Measurements from ENCODE around the gene PABPN1L. TPM values are rescaled to one million over a fixed set of nuclear protein-coding genes. Genes with fewer than 3 reads are reported as not detected.

PABPN1L gene
- total and polyA plus RNA-seq, 10 of the 15 experiments (the other 5 are each of a cell fraction or from before 2014, with no cell fraction given): not detected

GRCh38 chr16:88821168-88821850, 45.2 kb downstream of the PABPN1L start:
- Histone ChIP-seq H3K4me2 (ENCODE audit: control insufficient read depth, insufficient read depth) (no peak overlapping the region), H3K79me2 (ENCODE audit: control insufficient read depth, insufficient read depth, low read length) (no peaks in the 10 kb centered on the region), H3K4me1 (ENCODE audit: control insufficient read depth, insufficient read depth, low read length) (no peaks in the 10 kb centered on the region), H3K4me3 (no peak overlapping the region), H3K9me3 (replicated peaks; ENCODE audit: control insufficient read depth, insufficient read depth, low read length) (no peaks in the 10 kb centered on the region), H3K27ac (ENCODE audit: control insufficient read depth, insufficient read depth) (no peak overlapping the region), H2AFZ (ENCODE audit: control insufficient read depth, low read depth, low read length) (no peak overlapping the region), H3K9ac (ENCODE audit: control insufficient read depth, insufficient read depth, low read length) (no peak overlapping the region), H4K20me1 (ENCODE audit: control insufficient read depth, insufficient read depth) (no peaks in the 10 kb centered on the region), H3K27me3 (replicated peaks in 1 of 2; ENCODE audit: control insufficient read depth in 2 of 2, insufficient read depth in 2 of 2, low read length in 1 of 2) (no peaks in the 10 kb centered on the region), H3K36me3 (ENCODE audit: control insufficient read depth in 2 of 2, insufficient read depth in 2 of 2, low read length in 1 of 2) (no peaks in the 10 kb centered on the region)
- CTCF ChIA-PET: no interaction called here
- in situ Hi-C loops (cut with MboI) (loop anchor here (5.0 kb wide), 1 partner anchor 346 kb away; no protein-coding TSS in a partner anchor), intact Hi-C loops (cut with micrococcal nuclease; ENCODE audit: unreplicated experiment) (no loop called here)
- TF ChIP-seq TBL1XR1 (IDR thresholded peaks at IDR 0.05; ENCODE audit: low read depth, low read length) (no peak), CUX1 (IDR thresholded peaks at IDR 0.05; ENCODE audit: insufficient replicate concordance, low read depth, low read length) (no peak), MTA2 (IDR thresholded peaks at IDR 0.05; ENCODE audit: low read depth) (no peak), SREBF1 (IDR thresholded peaks at IDR 0.05; ENCODE audit: low read length) (no peak), RB1 (IDR thresholded peaks at IDR 0.05; ENCODE audit: borderline replicate concordance) (no peak), SREBF2 (IDR thresholded peaks at IDR 0.05; ENCODE audit: low read length) (no peak), CREB1 (IDR thresholded peaks at IDR 0.05; ENCODE audit: low read depth) (no peak), ZNF384 (IDR thresholded peaks at IDR 0.05; ENCODE audit: borderline replicate concordance, low read depth, low read length) (no peak), JUNB (IDR thresholded peaks at IDR 0.05) (no peak)
- POLR2A ChIA-PET: no interaction called here
- SMC1A ChIA-PET (ENCODE audit: uncharacterized antibody, unreplicated experiment): no interaction called here
- RAD21 ChIA-PET (ENCODE audit: unreplicated experiment): no interaction called here
- ATAC-seq (peak; percentile 47), DNase-seq (ENCODE audit: low read depth, low spot score) (no peak), FAIRE-seq (no peak)
- 80% methylated on average over 22 of the region's 22 CpGs for WGBS (ENCODE audit: insufficient coverage, insufficient replicate concordance, low lambda C conversion rate, missing lambda C conversion rate)
- BruUV-seq (replicated peaks): no TSS peak
